Cortex of kidney (tissue), 1 donor: Measurements from ENCODE around the gene LIN37.
"Not testable (repeated sequence)": the region's sequence is repeated elsewhere in the genome, so short reads cannot be mapped to it uniquely, and the experiment has no call there.

Source experiments
- DNase-seq: peaks from one replicate; lab custom pipeline; 2025; lab: John Stamatoyannopoulos, UW

LIN37 gene

DNA sequence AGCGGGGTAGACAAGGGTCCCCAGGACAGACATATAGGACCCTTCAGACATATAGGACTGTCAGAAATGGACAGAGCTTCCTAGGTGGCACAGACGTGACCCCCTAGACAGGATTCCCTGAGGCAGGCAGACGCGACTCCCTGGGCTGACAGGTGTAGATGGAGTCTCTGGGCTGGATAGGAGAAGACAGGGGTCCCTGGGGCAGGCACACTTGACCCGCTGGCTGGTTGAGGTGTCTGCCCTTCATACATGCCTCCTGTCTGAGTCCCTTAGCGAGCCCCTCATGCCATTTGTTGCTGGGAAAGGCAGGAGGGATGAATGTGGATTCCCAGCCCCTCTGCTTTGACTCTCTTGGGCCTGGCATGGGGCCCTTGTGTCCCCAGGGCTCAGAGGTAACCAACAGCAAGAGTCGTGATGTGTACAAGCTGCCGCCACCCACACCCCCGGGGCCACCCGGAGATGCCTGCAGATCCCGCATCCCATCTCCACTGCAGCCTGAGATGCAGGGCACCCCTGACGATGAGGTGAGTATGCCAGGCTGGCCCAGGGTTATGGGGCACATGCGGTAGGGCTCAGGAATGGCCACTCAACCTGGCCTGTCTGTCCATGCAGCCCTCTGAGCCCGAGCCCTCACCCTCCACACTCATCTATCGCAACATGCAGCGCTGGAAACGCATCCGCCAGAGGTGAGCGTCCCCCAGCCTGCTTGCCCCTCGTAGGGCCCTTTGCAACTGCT lies 5.4 kb downstream of the LIN37 start:
- DNase-seq, result no peak

DNA sequence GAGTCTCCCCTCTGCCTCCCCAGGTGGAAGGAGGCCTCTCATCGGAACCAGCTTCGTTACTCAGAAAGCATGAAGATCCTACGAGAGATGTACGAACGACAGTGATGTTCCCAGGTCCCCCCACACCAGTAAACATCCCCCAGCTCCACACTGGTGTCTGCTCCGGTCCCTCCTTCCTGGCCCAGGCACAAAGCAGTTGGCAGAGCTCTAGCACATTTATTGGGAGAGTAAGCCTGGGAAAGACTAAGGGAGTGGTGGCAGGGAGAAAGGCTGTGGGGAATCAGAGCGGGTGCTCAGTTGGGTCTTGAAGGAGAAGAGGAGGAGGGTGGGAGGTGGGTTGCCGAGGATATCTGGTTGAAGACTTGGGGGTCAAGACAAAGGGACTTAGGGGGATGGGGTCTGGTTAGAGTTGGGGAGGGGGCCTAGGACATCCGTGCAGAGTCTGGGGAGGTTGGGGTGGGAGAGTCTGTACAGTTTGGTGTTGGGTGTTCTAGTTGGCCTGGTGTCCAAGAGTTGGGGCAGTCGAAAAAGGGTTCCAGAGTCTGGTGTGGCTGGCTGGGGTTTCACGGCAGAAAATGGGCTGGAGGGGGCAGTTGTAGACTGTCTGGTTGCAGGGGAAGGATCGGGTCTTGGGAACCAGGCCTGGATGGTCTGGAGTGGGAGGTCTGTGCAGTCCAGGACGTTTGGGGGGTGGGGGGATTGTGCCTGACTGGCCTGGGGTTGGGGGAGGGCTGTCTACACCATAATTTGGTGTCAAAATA lies 6.2 kb downstream of the LIN37 start:
- DNase-seq, result no peak

DNA sequence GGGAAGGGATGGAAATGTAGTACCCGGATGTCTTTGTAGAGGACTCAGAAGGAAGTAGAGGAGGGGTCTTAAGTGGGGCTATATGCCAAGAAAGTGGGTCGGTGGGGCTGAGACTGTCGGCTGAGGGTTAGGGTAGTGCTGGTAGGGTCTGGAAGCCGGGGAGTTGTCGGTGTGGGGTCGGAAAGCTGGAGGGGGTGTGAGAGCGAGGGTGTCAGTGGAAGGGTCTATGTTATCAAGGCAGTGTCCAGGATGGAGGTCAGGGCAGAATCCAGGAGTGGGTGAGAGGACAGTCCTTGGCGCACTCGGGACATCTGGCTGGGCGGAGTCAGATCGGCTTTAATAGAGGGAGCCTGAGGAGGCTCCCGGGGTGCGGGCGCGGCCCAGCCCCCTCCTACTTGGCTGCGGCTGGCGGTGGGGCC lies 6.8 kb downstream of the LIN37 start:
- no peak for DNase-seq

DNA sequence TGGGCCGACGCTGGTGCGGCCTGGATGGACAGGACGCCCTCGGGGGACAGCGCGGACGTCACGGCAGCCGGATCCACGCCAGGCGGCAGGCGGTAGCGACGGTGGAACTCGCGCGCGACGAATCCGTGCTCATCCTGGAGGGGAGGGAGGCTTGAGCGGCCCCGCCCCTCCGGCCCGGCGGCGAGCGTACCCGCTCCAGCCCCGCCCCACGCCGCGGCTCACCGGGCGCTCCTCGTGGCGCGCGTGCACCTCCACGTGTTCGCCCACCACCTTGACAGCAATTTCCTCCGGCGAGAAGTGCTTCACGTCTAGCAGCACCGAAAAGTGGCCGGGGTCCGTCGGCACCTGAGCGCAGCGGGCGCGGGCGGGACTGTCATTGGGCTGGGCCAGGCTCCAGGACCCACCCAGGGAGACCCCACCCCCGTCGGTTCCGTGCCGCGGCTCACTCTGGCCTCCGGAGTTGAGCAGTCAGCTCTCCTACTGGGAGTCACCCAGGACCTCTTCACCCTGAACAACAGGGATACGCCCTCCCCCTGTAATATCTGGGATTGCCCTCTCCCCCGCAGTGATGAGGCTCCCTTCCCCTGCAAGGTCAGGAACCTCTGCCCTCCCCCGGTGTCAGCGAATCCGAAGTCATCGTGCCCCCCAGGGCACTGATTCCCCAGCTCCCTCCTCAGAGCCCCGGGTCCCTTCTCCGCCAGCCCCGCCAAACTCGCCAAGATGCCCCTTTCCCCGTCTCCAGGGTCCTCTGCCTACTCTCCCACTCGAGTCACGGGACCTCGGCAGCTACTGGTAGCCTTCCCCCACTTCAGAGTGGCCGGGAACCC lies 7.4 kb downstream of the LIN37 start:
- DNase-seq, result no peak

DNA sequence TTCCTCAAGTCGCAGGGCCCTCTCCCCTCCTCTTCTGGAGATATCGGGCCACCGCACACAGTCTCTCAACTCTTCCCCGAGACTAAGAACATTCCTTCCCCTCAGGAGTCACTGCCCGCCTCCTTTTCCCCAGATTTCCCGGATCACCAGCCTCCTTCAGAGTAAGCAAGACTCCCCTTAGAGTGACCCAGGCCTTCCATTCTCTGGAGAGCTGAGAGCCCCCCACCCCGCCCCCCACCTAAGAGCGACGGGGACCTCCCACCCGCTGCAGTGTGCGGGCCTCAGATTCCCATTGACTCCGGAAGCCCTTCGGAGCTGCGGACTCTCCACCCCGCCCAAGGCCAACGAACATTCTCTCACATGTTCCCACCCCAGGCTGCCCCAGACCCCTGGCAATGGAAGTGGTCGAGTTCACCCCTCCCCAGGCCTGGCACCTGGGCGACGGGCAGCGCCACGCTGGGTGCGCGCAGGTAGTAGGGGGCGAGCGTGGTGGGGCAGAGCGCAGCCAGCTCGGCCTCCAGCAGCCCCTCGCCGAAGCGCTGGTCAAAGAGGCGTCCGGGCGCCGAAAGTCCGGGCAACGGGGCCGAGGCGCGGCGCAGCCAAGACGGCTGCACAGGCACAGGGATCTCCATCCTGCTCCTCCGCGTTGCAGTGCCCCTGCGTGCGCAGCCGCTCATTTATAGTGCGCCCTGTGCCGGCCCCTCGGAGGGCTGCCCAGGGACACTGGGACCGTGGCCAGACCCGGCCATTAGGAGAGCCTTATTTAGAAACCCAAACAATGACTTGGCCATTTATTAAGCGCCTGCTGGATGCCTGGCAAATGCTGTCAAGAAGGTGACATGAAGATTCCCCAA lies 8.2 kb downstream of the LIN37 start, which contains the start of gene HSPB6:
TSS of gene HSPB6 (minus strand) at position 653 of the 854 bp plus-strand sequence. CDS start at position 632, 21 bp downstream.
- DNase-seq, result no peak

DNA sequence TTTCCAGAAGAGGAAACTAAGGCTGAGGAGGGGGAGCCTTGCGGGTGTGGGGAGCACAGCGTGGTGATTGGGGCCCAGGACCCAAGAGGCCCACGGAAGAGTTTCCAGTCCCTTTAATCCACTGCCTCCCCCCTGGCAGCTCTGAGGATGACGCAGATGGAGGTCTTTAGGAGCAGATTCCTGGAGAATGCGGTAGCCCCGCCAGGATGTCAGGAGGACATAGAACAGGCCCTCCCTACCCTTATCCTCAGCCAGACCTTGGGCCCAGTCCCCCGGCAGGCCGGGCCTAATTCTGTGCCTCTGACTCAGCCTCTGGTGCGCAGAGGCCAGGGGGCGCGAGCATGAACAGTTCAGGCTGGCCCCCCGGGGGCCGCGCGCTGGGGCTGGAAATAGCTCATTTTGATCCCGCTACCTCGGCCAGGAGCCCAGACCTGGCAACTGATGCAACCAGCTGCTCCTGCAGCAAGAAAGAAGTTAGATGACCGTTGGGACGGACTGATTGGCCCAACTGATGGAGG lies 8.9 kb downstream of the LIN37 start:
- no peak for DNase-seq

DNA sequence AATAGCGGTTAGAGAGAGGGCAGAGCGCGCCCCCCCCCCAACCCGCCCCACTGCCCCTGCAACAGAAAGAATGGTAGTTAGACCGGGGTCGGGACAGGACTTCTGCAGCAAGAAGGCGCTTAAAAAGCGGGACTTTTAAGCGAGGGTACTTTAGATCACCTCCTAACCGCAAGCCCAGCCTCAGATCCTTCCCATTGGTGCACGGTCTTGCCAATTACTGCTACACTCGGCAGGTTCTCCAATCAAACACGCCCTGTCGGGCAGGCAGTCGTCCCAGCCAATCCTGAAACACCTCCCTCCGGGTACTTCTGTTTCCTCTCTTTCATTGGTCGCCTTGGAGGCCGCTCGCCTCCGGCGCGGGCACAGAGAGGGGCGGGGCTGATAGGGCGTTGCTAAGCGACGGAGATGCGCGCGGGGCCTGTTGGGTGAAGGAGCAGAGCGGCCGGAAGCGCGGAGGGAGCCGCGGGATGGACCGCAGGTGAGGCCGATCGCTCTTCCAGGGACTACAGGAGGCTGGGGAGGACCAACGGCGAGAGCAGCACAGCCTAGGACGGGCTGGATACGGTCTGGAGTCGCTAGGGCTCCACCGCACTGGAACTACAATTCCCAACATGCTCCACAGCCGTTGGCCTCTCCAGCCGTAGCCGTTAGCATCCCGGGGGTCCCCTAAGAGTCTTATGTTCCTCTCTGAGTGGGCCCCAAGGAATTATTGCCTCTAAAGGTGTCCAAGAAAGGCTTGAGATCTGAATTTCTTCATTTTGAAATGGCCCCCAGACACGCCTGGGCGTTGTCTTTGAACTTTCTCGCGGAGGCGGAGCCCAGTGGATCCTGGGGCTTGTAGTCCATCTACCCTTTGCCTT lies 9.6 kb downstream of the LIN37 start, which contains the start of gene PROSER3:
TSS of gene PROSER3 (plus strand) at position 428 of the 860 bp plus-strand sequence. CDS start at position 468, 40 bp downstream.
- peak; percentile 60 for DNase-seq

DNA sequence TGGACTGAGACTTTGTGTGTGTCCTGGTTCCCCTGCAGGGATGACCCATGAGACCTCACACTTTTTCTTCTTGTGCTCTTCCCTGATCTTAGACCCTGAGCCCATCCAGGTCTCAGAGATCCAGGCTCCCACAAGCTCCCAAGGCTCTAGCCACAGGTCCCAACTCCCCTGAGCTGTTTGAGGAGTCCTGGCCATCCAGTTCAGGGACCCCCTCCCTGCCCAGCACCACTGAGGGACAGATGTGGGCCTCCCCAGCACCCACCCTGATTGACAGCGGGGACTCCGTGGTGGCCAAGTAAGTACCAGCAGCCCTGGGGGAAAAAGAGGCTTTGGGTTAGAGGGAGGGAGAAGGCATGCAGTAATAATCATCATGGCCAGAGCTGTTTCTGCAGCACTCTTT lies 11.3 kb downstream of the LIN37 start:
- no peak for DNase-seq

DNA sequence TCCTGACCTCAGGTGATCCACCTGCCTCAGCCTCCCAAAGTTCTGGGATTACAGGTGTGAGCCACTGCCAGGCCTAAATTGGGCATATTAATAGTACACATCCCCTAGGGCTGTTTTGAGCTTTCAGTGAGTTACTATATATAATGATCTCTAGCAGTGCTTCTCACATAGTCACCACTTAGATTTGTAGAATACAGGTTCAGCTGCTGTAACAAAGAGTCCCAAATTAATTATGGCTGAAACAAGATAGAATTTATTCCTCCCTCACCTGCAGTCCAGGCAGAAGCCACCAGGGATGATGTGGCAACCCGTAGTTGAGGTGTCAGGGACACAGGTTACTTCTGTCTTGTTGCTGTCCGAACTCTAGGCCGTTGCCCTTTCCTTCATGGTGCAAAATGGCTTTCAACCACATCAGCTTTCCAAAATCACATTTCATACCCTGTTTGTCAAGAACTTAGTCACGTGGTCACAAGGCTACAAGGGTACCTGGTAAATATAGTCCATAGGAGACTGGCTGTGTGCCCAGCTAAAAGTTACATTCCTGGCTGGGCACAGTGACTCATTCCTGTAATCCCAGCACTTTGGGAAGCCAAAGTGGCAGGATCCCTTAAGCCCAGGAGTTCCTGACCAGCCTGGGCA lies 12.5 kb downstream of the LIN37 start:
- no peak for DNase-seq

DNA sequence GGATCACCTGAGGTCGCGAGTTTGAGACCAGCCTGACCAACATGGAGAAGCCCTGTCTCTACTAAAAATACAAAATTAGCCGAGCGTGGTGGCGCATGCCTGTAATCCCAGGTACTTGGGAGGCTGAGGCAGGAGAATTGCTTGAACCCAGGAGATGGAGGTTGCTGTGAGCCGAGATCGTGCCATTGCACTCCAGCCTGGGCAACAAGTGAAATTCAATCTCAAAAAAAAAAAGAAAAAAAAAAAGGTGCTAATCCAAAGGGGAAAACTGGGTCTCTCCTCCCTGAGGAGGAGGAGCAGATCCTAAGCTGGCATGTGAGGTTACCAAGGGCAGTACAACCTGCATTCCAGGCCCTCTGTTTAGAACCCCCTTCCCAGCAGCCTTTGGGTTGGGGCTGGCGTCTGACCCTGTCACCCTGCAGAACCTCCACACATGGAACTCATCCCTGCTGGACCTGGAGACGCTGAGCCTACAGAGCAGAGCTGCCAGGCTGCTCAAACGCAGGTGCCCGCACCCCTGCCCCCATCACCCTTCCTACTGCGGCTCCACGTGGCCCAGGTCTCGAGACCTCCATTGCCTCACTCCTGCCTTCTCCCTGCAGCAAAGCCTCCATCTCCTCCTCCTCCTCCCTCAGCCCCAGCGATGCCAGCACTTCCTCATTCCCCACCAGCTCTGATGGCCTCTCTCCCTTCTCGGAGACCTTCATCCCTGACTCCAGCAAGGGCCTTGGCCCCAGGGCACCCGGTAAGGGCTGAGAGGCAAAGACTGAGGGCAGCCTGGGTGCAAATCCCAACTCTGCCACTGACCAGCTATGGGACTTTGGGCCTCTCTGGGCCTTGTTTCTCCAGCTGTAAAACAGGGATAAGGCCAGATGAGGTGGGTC lies 16.3 kb downstream of the LIN37 start:
- DNase-seq, result no peak

DNA sequence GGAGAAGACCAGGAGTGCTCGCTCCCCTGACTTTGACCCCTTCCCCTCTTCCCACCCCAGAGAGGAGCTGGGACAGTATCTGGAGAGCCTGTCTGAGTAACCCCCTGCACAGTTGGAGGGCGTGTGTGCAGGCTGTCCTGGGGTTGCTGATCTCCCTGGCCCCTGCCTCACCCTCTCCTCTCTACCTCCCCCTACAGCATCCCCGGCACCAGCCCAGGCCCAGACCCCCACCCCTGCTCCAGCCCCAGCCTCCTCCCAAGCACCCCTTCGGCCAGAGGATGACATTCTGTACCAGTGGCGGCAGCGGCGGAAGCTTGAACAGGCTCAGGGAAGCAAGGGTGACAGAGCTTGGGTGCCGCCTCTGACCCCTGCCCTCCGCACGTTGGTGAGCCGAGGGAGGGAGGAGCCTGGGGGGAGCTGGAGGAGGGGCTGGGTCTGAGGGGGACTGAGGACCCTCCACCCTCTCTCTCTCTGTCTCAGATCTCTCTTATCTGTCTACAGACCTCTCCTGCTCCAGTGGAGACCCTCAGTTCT lies 18.3 kb downstream of the LIN37 start:
- no peak for DNase-seq

DNA sequence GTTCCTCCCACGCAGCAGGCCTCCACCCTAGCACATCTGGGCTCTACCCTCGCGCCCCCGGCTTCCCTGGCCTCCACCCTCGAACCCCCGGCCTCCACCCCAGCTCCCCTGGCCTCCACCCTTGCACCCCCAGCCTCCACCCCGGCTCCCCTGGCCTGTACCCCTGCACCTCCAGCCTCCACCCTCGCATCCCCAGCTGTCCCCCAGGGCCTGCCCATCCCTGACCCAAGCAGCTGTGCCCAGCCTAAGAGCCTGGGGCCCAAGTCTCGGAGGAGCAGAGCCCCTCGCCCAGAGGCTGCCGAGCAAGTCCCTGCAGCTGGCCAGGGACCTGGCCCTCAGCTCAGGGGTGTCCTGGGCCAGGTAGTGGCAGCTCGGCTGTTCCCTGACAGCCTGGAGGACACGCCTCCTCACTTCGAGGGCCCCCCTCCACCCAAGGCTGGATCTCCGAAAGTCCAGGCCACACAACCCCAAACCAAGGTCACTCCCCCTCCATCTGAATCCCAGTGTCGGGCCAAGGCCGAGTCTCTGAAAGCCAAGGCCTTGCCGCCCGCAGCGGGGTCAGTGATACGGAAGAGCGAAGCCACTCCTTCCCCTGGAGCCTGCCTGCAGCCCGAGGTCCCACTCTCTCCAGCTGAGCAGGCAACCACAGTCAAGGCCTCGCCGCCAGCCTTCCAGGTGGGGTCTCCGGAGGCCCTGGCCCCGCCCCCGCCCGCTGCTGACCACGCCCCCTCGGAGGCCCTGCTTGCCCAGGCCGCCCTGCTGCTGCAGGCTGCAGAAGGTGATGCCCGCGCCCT lies 19.1 kb downstream of the LIN37 start:
- no peak for DNase-seq

DNA sequence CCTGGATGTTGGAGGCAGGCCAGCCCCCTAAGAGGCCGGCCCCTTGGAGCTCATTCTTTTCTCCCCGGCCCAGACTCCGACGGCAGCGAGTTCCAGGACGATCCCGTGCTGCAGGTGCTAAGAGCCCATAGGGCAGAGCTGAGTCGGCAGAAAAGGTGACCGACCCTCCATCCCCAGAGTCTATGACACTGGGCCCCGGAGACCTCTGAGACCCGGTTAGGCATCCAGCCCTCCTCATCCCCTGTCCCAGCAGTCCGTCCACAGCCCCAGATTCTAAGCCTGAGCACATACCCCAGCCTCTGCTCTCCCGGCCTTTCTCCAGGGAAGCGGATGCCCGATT lies 19.7 kb downstream of the LIN37 start:
- DNase-seq, result no peak

DNA sequence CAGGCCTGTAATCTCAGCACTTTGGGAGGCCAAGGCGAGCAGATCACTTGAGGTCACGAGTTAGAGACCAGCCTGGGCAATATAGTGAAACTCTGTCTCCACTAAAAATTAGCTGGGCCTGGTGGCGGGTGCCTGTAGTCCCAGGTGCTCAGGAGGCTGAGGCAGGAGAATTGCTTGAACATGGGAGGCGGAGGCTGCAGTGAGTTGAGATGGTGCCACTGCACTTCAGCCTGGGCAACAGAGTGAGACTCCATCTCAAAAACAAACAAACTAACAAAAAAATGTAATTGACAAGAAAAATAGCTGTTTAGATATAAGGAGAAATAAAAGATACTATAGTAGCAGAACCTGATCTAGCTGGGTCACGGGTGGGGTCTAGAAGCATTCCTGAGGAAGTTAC lies 24.0 kb downstream of the LIN37 start:
- DNase-seq, result not testable (repeated sequence)

DNA sequence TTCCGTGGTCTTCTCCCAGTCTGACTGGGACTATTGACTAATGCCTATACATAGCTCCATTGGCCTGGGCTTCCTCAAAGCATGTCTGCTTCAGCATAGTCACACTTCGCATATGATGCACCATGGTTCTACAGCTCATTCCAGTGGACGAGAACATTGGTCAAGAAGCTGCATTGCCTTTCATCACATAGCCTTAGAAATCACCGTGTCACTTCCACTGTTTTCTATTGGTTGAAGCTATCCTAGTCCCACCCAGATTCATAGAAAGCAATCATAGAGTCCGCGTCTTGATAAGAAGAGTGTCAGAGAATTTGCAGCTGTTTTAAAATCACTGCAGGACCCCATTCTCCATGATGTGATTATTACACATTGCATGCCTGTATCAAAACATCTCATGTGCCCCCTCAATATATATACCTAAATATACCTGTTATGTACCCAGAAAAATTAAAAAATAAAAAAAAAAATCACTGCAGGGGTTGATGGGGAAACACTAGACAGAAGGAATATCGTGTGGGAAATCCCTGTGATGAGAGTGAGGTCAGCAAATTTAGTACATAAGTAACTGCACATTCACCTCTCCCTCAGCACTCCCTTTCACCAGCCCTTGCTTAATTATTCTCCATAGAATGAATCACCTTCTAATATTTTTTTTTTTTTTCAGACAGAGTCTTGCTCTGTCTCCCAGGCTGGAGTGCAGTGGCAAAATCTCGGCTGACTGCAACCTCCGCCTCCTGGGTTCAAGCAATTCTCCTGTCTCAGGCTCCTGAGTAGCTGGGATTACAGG lies 24.8 kb downstream of the LIN37 start:
- DNase-seq, result no peak

DNA sequence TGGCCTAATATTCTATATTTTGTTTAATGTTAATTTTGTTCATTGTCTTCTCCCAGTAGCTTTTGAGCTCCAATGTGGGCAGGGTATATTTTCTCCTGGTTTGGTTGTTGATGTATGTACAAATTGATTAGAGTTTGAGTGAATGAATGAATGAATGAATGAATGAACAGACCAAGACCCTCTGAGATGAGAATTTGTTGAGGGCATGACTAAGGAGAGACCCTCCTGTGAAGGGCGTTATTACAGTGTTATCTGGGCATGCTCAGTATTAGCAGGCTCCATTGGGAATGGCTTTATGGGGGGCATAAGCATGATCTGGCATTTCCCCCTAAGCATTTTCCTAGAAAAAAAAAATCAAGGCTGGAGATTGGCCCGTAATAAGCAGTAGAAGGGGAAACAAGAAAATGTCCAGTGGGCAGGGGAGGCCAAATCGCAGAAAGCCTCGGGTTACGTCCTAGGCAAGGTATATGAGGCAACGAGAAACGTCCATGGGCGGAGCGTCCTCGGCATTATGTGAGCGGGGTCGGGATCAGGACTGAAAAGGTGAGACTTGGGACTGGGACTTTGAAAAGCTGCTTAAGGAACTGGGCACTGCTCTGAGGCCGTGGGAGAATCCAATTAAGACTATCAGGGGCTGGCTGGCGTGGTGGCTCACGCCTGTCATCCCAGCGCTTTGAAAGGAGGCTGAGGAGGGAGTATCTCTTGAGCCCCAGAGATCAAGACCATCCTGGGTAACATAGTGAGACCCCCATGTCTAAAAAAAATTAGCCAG lies 26.1 kb downstream of the LIN37 start:
- no peak for DNase-seq
